22Rv1 (cell line): ENCODE measurements around the gene DCP1A.

Experiments
- H3K27ac ChIP-seq: fragments of 450-650 bp; 2 replicates; pipeline ENCODE4 v1.5.1; 2017
- CTCF ChIP-seq: fragments of 450-650 bp; IDR thresholded peaks from 2 replicates; pipeline ENCODE4 v1.5.1; 2017; ENCODE audit warnings: mild to moderate bottlenecking
- ZFX ChIP-seq: fragments of 450-650 bp; IDR thresholded peaks from 2 replicates; pipeline ENCODE4 v1.6.1; 2017; ENCODE audit warnings: antibody characterized with exemption, borderline replicate concordance

Gene DCP1A

GRCh38 chr3:53243165-53243564, 104.2 kb downstream of the DCP1A start:
- no peak for TF ChIP-seq ZFX
- no peak for TF ChIP-seq CTCF
- H3K27ac ChIP-seq: no peak overlapping the region

- TF ChIP-seq CTCF (no peak), ZFX (no peak)
- no peak overlapping the region for H3K27ac ChIP-seq
These were observed 104.7 kb downstream of the DCP1A start for GRCh38 chr3:53242642-53243041.

- H3K27ac ChIP-seq: no peak overlapping the region
- TF ChIP-seq CTCF (no peak), ZFX (no peak)
These were observed 105.2 kb downstream of the DCP1A start for GRCh38 chr3:53242155-53242554.

- H3K27ac ChIP-seq: no peak overlapping the region; the same call in 1 of the 2 replicates
- no peak for TF ChIP-seq ZFX
- TF ChIP-seq CTCF: no peak
These were observed 106.1 kb downstream of the DCP1A start for GRCh38 chr3:53240989-53241972.

- TF ChIP-seq ZFX (no peak), CTCF (no peak)
- peak overlapping the region; percentile 75 for H3K27ac ChIP-seq
These were observed 107.5 kb downstream of the DCP1A start for GRCh38 chr3:53239800-53240199.

- peak overlapping the region; percentile 75 for H3K27ac ChIP-seq
- TF ChIP-seq ZFX (no peak), CTCF (no peak)
These were observed 108.5 kb downstream of the DCP1A start for GRCh38 chr3:53238886-53239285.

GRCh38 chr3:53238051-53238850, 109.1 kb downstream of the DCP1A start:
- peak overlapping the region; percentile 75 for H3K27ac ChIP-seq
- no peak for TF ChIP-seq CTCF
- TF ChIP-seq ZFX: no peak
